ENCODE results near the gene SERHL2. TPM values are rescaled to one million over a fixed set of nuclear protein-coding genes. Genes with fewer than 3 reads are reported as not detected.
"Not testable (repeated sequence)": the region's sequence is repeated elsewhere in the genome, so short reads cannot be mapped to it uniquely, and the experiment has no call there.

Gene SERHL2
- total RNA-seq, 1 donor from 2014 or later = not detected

GRCh38 chr22:42575996-42576574, 22.3 kb downstream of the SERHL2 start:
- not testable (repeated sequence) for DNase-seq (ENCODE audit: low spot score); H3K36me3 ChIP-seq; H4K20me1 ChIP-seq (ENCODE audit: low read depth); H3K27ac ChIP-seq; H3K4me1 Mint-ChIP-seq; H3K36me3 Mint-ChIP-seq; H3F3A ChIP-seq (ENCODE audit: low read depth); H3K27me3 ChIP-seq; H3K4me2 ChIP-seq; H3K4me3 Mint-ChIP-seq; H3K27ac Mint-ChIP-seq; H3K4me3 ChIP-seq; H3K9me3 Mint-ChIP-seq; H3K27me3 Mint-ChIP-seq (ENCODE audit: insufficient read depth, low read depth); H3K4me1 ChIP-seq; H3K9ac ChIP-seq; H2AFZ ChIP-seq (replicated peaks); H3K9me3 ChIP-seq (ENCODE audit: low read depth)
- H3K79me2 ChIP-seq (ENCODE audit: low read depth) = peaks cover 13% of the 10 kb centered on the region

- H3K9me3 Mint-ChIP-seq; H2AFZ ChIP-seq (replicated peaks); H3K27ac ChIP-seq; H3K27me3 ChIP-seq; H3F3A ChIP-seq (ENCODE audit: low read depth); H3K27ac Mint-ChIP-seq; H4K20me1 ChIP-seq (ENCODE audit: low read depth); H3K4me3 ChIP-seq; H3K4me2 ChIP-seq; H3K27me3 Mint-ChIP-seq (ENCODE audit: insufficient read depth, low read depth); H3K36me3 Mint-ChIP-seq; H3K36me3 ChIP-seq; H3K4me1 Mint-ChIP-seq; H3K4me1 ChIP-seq; H3K4me3 Mint-ChIP-seq; DNase-seq (ENCODE audit: low spot score); H3K9ac ChIP-seq; H3K9me3 ChIP-seq (ENCODE audit: low read depth): not testable (repeated sequence)
- peaks cover 19% of the 10 kb centered on the region for H3K79me2 ChIP-seq (ENCODE audit: low read depth)
Measured at GRCh38 chr22:42577141-42577540, 23.4 kb downstream of the SERHL2 start.

GRCh38 chr22:42577623-42578240, 24.0 kb downstream of the SERHL2 start:
- peaks cover 6% of the 10 kb centered on the region for H3K27me3 Mint-ChIP-seq (ENCODE audit: insufficient read depth, low read depth)
- Histone ChIP-seq H3K27me3 (no peaks in the 10 kb centered on the region), H3K36me3 (no peaks in the 10 kb centered on the region), H3K4me2 (no peak overlapping the region), H3K9ac (no peak overlapping the region), H3K27ac (no peak overlapping the region), H3K79me2 (ENCODE audit: low read depth) (peaks cover 19% of the 10 kb centered on the region), H4K20me1 (ENCODE audit: low read depth) (peaks cover 3% of the 10 kb centered on the region), H3K4me3 (no peak overlapping the region), H3K9me3 (ENCODE audit: low read depth) (no peaks in the 10 kb centered on the region), H2AFZ (replicated peaks) (no peak overlapping the region), H3F3A (ENCODE audit: low read depth) (peaks cover 8% of the 10 kb centered on the region), H3K4me1 (no peaks in the 10 kb centered on the region)
- H3K27ac Mint-ChIP-seq = no peak overlapping the region
- no peaks in the 10 kb centered on the region for H3K9me3 Mint-ChIP-seq
- no peak overlapping the region for H3K4me3 Mint-ChIP-seq
- no peak for TF ChIP-seq EZH2phosphoT487 (IDR thresholded peaks at IDR 0.05)
- no peak for TF ChIP-seq EZH2 (IDR thresholded peaks at IDR 0.05)
- TF ChIP-seq, protein P1, sequence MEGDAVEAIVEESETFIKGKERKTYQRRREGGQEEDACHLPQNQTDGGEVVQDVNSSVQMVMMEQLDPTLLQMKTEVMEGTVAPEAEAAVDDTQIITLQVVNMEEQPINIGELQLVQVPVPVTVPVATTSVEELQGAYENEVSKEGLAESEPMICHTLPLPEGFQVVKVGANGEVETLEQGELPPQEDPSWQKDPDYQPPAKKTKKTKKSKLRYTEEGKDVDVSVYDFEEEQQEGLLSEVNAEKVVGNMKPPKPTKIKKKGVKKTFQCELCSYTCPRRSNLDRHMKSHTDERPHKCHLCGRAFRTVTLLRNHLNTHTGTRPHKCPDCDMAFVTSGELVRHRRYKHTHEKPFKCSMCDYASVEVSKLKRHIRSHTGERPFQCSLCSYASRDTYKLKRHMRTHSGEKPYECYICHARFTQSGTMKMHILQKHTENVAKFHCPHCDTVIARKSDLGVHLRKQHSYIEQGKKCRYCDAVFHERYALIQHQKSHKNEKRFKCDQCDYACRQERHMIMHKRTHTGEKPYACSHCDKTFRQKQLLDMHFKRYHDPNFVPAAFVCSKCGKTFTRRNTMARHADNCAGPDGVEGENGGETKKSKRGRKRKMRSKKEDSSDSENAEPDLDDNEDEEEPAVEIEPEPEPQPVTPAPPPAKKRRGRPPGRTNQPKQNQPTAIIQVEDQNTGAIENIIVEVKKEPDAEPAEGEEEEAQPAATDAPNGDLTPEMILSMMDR (IDR thresholded peaks at IDR 0.05) = no peak
- DNase-seq (ENCODE audit: low spot score) = no peak
- peaks cover 11% of the 10 kb centered on the region for H3K4me1 Mint-ChIP-seq
- H3K36me3 Mint-ChIP-seq = peaks cover 2% of the 10 kb centered on the region

DNA sequence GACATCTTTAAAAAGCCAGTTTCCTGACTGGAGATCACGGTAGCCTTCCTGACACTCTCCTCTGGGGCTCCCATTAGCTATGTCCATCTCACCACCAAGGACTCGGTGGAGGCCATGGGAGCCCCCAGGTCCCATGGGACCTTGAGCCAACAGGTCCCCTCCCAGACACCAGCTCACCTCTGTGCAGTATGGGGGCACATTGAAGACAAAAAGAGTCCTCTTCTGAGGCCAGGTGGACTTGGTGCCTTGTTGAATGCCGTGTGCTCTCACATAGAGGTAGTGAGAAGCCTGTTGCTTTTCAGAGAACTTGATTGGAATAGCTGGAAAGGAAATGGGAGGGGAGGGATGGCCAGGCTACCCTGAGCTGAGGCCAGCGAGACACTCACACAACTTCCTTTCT, 26.3 kb downstream of the SERHL2 start:
- peaks cover 11% of the 10 kb centered on the region for H3K27me3 Mint-ChIP-seq (ENCODE audit: insufficient read depth, low read depth)
- H3K79me2 ChIP-seq (ENCODE audit: low read depth) = peaks cover 19% of the 10 kb centered on the region
- peak overlapping the region; percentile 77 for H3K4me3 Mint-ChIP-seq
- H3K9me3 Mint-ChIP-seq; H3K9me3 ChIP-seq (ENCODE audit: low read depth); H3K27me3 ChIP-seq; H4K20me1 ChIP-seq (ENCODE audit: low read depth); H3K27ac Mint-ChIP-seq; H3K27ac ChIP-seq; DNase-seq (ENCODE audit: low spot score); H3K9ac ChIP-seq; H2AFZ ChIP-seq (replicated peaks); H3K4me2 ChIP-seq; H3K4me1 ChIP-seq; H3K36me3 ChIP-seq; H3K4me3 ChIP-seq: not testable (repeated sequence)
- H3F3A ChIP-seq (ENCODE audit: low read depth) = peaks cover 14% of the 10 kb centered on the region
- peaks cover 15% of the 10 kb centered on the region for H3K4me1 Mint-ChIP-seq
- H3K36me3 Mint-ChIP-seq = peaks cover 10% of the 10 kb centered on the region

GRCh38 chr22:42581194-42581761, 27.5 kb downstream of the SERHL2 start:
- not testable (repeated sequence) for H3K36me3 ChIP-seq; H3K27ac ChIP-seq; H3K4me1 ChIP-seq; H4K20me1 ChIP-seq (ENCODE audit: low read depth); H3K9me3 ChIP-seq (ENCODE audit: low read depth); H3K9me3 Mint-ChIP-seq; H3K27ac Mint-ChIP-seq; H3K27me3 ChIP-seq; DNase-seq (ENCODE audit: low spot score)
- Histone ChIP-seq H3K4me3 (peak overlapping the region; percentile 76), H3F3A (ENCODE audit: low read depth) (peaks cover 14% of the 10 kb centered on the region), H3K4me2 (peak overlapping the region; percentile 94), H2AFZ (replicated peaks) (peak overlapping the region; percentile 84), H3K9ac (peak overlapping the region; percentile 69), H3K79me2 (ENCODE audit: low read depth) (peaks cover 19% of the 10 kb centered on the region)
- H3K36me3 Mint-ChIP-seq = peaks cover 16% of the 10 kb centered on the region
- H3K4me3 Mint-ChIP-seq = peak overlapping the region; percentile 97
- peaks cover 15% of the 10 kb centered on the region for H3K4me1 Mint-ChIP-seq
- peaks cover 13% of the 10 kb centered on the region for H3K27me3 Mint-ChIP-seq (ENCODE audit: insufficient read depth, low read depth)

Measured in neural progenitor cell (in vitro differentiated cells).